ENCODE data around the gene VHLL.

DNA sequence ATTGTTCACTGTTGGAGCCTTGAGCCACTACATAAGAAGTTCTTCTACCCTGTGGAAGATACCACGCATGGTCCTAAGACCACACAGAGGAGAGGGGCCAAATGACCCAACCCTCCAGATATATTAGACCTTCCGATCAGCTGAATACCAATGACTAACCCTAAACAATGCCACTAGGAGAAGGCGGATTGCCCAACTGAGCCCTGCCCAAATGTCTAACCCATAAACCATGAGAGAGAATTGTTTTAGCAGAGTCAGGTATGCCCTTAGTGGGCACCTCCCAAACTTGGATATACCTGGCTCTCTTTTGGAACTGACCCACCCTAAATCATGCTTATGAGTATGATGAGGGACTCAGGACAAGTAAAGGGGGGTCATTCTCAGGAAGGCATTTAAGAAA, 28.8 kb downstream of the VHLL start:
- no peak for TF ChIP-seq POLR2A (IDR thresholded peaks at IDR 0.05)
- TF ChIP-seq, protein P1, sequence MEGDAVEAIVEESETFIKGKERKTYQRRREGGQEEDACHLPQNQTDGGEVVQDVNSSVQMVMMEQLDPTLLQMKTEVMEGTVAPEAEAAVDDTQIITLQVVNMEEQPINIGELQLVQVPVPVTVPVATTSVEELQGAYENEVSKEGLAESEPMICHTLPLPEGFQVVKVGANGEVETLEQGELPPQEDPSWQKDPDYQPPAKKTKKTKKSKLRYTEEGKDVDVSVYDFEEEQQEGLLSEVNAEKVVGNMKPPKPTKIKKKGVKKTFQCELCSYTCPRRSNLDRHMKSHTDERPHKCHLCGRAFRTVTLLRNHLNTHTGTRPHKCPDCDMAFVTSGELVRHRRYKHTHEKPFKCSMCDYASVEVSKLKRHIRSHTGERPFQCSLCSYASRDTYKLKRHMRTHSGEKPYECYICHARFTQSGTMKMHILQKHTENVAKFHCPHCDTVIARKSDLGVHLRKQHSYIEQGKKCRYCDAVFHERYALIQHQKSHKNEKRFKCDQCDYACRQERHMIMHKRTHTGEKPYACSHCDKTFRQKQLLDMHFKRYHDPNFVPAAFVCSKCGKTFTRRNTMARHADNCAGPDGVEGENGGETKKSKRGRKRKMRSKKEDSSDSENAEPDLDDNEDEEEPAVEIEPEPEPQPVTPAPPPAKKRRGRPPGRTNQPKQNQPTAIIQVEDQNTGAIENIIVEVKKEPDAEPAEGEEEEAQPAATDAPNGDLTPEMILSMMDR (IDR thresholded peaks at IDR 0.05) = no peak
